Bronchial epithelial cell (primary cell): ENCODE data around the gene EPHA8. TPM values are rescaled to one million over a fixed set of nuclear protein-coding genes. Genes with fewer than 3 reads are reported as not detected.

Experiments used
- DNase-seq: peaks from one replicate; pipeline ENCODE4 v3.0.0-alpha.2; 2010; ENCODE audit warnings: low read depth
- FAIRE-seq: peaks from 2 replicates; lab custom pipeline; 2011; peaks lifted over from hg19 to GRCh38; lab: Jason Lieb, UNC
- H3K27me3 ChIP-seq: 2 replicates; pipeline ENCODE4 v1.5.1; 2011; ENCODE audit warnings: low read length; ENCODE audit not compliant: control insufficient read depth, insufficient read depth
- H3K36me3 ChIP-seq: 2 replicates; pipeline ENCODE4 v1.5.1; 2011; ENCODE audit warnings: low read length; ENCODE audit not compliant: control insufficient read depth, insufficient read depth
- H3K4me3 ChIP-seq: 2 replicates; pipeline ENCODE4 v1.5.1; 2011; ENCODE audit warnings: mild to moderate bottlenecking, low read depth, low read length, control low read depth
- total RNA-seq: library from RNA; depleted of rRNA; stranded (reverse); fragments of >200 nt; gene quantifications from 2 replicates; pipeline ENCODE4 v1.2.1, GENCODE V29; 2014
- TF ChIP-seq, protein P1 (sequence below): IDR thresholded peaks from 2 replicates; pipeline ENCODE4 v1.5.1; 2011; ENCODE audit warnings: mild to moderate bottlenecking, moderate library complexity, low read length, control low read depth, inconsistent platforms; ENCODE audit not compliant: insufficient read depth, severe bottlenecking

Gene EPHA8
- total RNA-seq, 1 donor from 2014 or later, result not detected

GRCh38 chr1:22537441-22538139 is 25.7 kb upstream of the EPHA8 start:
- no peaks in the 10 kb centered on the region for H3K36me3 ChIP-seq
- TF ChIP-seq, protein P1, sequence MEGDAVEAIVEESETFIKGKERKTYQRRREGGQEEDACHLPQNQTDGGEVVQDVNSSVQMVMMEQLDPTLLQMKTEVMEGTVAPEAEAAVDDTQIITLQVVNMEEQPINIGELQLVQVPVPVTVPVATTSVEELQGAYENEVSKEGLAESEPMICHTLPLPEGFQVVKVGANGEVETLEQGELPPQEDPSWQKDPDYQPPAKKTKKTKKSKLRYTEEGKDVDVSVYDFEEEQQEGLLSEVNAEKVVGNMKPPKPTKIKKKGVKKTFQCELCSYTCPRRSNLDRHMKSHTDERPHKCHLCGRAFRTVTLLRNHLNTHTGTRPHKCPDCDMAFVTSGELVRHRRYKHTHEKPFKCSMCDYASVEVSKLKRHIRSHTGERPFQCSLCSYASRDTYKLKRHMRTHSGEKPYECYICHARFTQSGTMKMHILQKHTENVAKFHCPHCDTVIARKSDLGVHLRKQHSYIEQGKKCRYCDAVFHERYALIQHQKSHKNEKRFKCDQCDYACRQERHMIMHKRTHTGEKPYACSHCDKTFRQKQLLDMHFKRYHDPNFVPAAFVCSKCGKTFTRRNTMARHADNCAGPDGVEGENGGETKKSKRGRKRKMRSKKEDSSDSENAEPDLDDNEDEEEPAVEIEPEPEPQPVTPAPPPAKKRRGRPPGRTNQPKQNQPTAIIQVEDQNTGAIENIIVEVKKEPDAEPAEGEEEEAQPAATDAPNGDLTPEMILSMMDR, result no peak
- DNase-seq (no peak), FAIRE-seq (no peak)
- no peak overlapping the region for H3K4me3 ChIP-seq
- no peaks in the 10 kb centered on the region for H3K27me3 ChIP-seq

DNA sequence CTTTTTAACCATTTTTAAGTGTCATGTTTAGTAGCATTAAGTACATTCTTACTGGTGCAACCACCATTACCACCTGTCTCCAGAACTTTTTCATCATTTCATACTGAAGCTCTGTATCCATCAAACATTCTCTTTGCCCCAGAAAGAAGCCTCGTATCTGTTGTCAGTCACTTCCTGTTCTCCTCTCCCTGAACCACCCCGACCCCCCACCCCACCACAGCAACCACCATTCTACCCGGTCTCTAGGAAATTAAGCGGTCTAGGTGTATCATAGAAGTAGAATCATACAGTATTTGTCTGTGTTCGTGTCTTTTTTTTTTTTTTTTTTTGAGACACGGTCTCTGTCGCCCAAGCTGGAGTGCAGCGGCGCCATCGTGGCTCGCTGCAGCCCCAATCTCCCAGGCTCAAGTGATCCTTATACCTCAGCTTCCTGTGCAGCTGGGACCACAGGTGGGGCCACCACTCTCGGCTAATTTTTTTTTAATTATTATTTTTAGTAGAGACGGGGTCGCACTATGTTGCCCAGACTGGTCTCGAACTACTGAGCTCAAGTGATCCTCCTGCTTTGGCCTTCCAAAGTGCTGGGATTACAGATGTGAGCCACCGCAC is 23.7 kb upstream of the EPHA8 start:
- H3K4me3 ChIP-seq, result no peak overlapping the region

DNA sequence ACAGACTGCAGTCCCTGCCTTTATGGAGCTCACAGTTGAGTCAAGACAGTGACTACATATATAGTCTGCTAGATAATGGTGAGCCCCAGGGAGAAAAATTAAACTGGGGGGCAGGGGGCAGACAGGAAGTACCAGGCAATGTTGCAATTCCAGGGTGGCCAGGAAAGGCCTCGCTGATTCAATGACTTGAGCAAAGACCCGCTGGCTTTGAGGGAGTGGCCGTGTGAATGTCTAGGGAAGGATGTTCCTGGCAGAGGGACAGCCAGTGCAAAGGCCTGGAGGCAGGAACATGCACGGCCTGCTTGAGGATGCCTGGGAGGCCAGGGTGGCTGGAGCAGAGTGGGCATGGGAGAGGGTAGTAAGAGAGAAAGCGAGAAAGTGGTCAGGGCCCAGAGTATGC is 23.0 kb upstream of the EPHA8 start:
- TF ChIP-seq, protein P1, result no peak
- DNase-seq (no peak), FAIRE-seq (no peak)
- Histone ChIP-seq H3K4me3 (no peak overlapping the region), H3K27me3 (peaks cover 3% of the 10 kb centered on the region), H3K36me3 (no peaks in the 10 kb centered on the region)

More for the DNA sequence above, 23.7 kb upstream of the EPHA8 start:
- DNase-seq (no peak), FAIRE-seq (no peak)
- TF ChIP-seq, protein P1, result no peak
- Histone ChIP-seq H3K36me3 (no peaks in the 10 kb centered on the region), H3K27me3 (no peaks in the 10 kb centered on the region)

DNA sequence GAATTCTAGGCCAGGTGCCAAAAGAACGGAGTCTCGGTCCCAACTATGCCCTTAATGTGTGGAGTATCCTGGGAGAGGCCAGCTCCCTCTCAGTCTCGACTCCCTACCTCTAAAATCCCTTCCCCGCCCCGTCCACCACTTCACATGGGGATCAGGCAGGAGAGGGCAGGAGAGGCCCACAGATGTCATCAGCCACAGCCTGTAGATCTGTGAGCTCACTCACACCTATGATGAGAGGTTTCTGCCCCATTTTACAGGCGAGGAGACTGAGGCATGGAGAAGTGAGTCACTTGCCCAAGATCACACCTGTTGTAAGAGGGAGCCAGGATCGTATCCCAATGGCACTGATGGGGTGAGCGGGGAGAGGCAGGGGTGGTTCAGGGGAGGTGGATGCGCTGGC is 20.4 kb upstream of the EPHA8 start:
- H3K36me3 ChIP-seq, result no peaks in the 10 kb centered on the region
- FAIRE-seq (no peak), DNase-seq (no peak)
- peaks cover 11% of the 10 kb centered on the region for H3K27me3 ChIP-seq
- TF ChIP-seq, protein P1, result no peak
- H3K4me3 ChIP-seq, result no peak overlapping the region

GRCh38 chr1:22543679-22544078 is 19.6 kb upstream of the EPHA8 start:
- H3K27me3 ChIP-seq, result peaks cover 15% of the 10 kb centered on the region
- no peaks in the 10 kb centered on the region for H3K36me3 ChIP-seq
- DNase-seq (no peak), FAIRE-seq (no peak)
- TF ChIP-seq, protein P1, result no peak
- no peak overlapping the region for H3K4me3 ChIP-seq

- no peaks in the 10 kb centered on the region for H3K36me3 ChIP-seq
- FAIRE-seq, result no peak
- DNase-seq, result no peak
- H3K27me3 ChIP-seq, result peaks cover 16% of the 10 kb centered on the region
- H3K4me3 ChIP-seq, result no peak overlapping the region
- TF ChIP-seq, protein P1, result no peak
These were observed 18.7 kb upstream of the EPHA8 start for GRCh38 chr1:22544606-22545005.
